ENCODE results near the gene WDR36. TPM values are rescaled to one million over a fixed set of nuclear protein-coding genes. Genes with fewer than 3 reads are reported as not detected.

WDR36 gene
- total and polyA plus RNA-seq, 2 of the 13 experiments (the other 11 are each of a cell fraction or from before 2014, with no cell fraction given) = 18.2 to 40.6 TPM

- no peak for DNase-seq (ENCODE audit: low spot score)
- H3K27me3 ChIP-seq (ENCODE audit: control insufficient read depth in 1 of 2, insufficient read depth in 2 of 2, low read length in 2 of 2) = no peaks in the 10 kb centered on the region; a peak in 1 of 5 replicates
- ChIA-PET POLR2A (no interaction called here), CTCF (ENCODE audit: low intra/inter-chr PET ratio, low total read pairs) (no interaction called here)
- 0 out of 5 replicates have a peak, but pooled peaks cover 2 to 4% of the 10 kb centered on the region in 2 experiments for H3K36me3 ChIP-seq (replicated peaks in 1 of 2; ENCODE audit: control insufficient read depth in 1 of 2, insufficient read depth in 2 of 2, low read length in 2 of 2)
- ATAC-seq = no peak
- in situ Hi-C loops (cut with HindIII; ENCODE audit: extremely low pct_ligation_motif_present, low pct_unique_long_range_greater_than_20kb) (no loop called here), intact Hi-C loops (cut with micrococcal nuclease; ENCODE audit: unreplicated experiment) (no loop called here)
- H3K4me1 ChIP-seq (ENCODE audit: insufficient read depth, low read length) = no peaks in the 10 kb centered on the region
- no peaks in the 10 kb centered on the region for H3K79me2 ChIP-seq (ENCODE audit: insufficient read depth, low read length)
- no peaks in the 10 kb centered on the region for H4K20me1 ChIP-seq (ENCODE audit: insufficient read depth, low read length)
- H3K27ac ChIP-seq (ENCODE audit: extremely low read length, insufficient read depth, low read length) = no peak overlapping the region
- no peak for TF ChIP-seq FOXC1 (CRISPR knock-in tag; IDR thresholded peaks at IDR 0.05; ENCODE audit: borderline replicate concordance)
- no peak for TF ChIP-seq GRHL1 (CRISPR knock-in tag; conservative IDR thresholded peaks at IDR 0.05)
- no peak for TF ChIP-seq SIX1 (CRISPR knock-in tag; IDR thresholded peaks at IDR 0.05; ENCODE audit: borderline replicate concordance)
- TF ChIP-seq GZF1 (CRISPR knock-in tag; IDR thresholded peaks at IDR 0.05) = no peak
- no peak for TF ChIP-seq ZNF383 (CRISPR knock-in tag; IDR thresholded peaks at IDR 0.05; ENCODE audit: borderline replicate concordance)
- no peak for TF ChIP-seq ZNF776 (CRISPR knock-in tag; IDR thresholded peaks at IDR 0.05)
- no peak for TF ChIP-seq FOSL2 (CRISPR knock-in tag; IDR thresholded peaks at IDR 0.05)
- TF ChIP-seq TGIF2 (CRISPR knock-in tag; IDR thresholded peaks at IDR 0.05) = no peak
- no peak for TF ChIP-seq CENPBD1 (CRISPR knock-in tag; IDR thresholded peaks at IDR 0.05; ENCODE audit: borderline replicate concordance, low read depth)
- no peak for TF ChIP-seq FOXK1 (CRISPR knock-in tag; IDR thresholded peaks at IDR 0.05; ENCODE audit: borderline replicate concordance, low read depth)
- no peak for TF ChIP-seq ZNF205 (CRISPR knock-in tag; IDR thresholded peaks at IDR 0.05)
- TF ChIP-seq NFKBIZ (CRISPR knock-in tag; IDR thresholded peaks at IDR 0.05) = no peak
- TF ChIP-seq THAP8 (CRISPR knock-in tag; IDR thresholded peaks at IDR 0.05; ENCODE audit: borderline replicate concordance) = no peak
- no peak for TF ChIP-seq ZNF879 (CRISPR knock-in tag; IDR thresholded peaks at IDR 0.05)
- no peak for TF ChIP-seq SALL2 (CRISPR knock-in tag; IDR thresholded peaks at IDR 0.05)
- no peak for TF ChIP-seq CCAR2 (optimal IDR thresholded peaks at IDR 0.05; ENCODE audit: low read depth, low read length)
- TF ChIP-seq ZSCAN12 (CRISPR knock-in tag; IDR thresholded peaks at IDR 0.05) = no peak
- TF ChIP-seq ZKSCAN1 (IDR thresholded peaks at IDR 0.05; ENCODE audit: low read length) = no peak
- TF ChIP-seq FOXA3 (CRISPR knock-in tag; IDR thresholded peaks at IDR 0.05) = no peak
- BruUV-seq (replicated peaks) = no TSS peak
- no peak overlapping the region for H3K4me3 ChIP-seq (replicated peaks in 1 of 3; ENCODE audit: insufficient read depth in 1 of 3, low read depth in 2 of 3, low read length in 3 of 3)
- WGBS (ENCODE audit: low lambda C conversion rate) = 100% methylated on average over 1 of the region's 1 CpG
- H3K9me3 ChIP-seq (ENCODE audit: low read length) = no peaks in the 10 kb centered on the region
- no peak for FAIRE-seq
- H3K9ac ChIP-seq (ENCODE audit: insufficient read depth, low read depth, low read length) = no peak overlapping the region
- no peak overlapping the region for H2AFZ ChIP-seq (ENCODE audit: low read length)
- H3K4me2 ChIP-seq (ENCODE audit: low read depth, low read length) = no peak overlapping the region
Measured at GRCh38 chr5:111132076-111132475, 39.9 kb downstream of the WDR36 start.
